Measurements from ENCODE around the gene MRPS23. TPM values are rescaled to one million over a fixed set of nuclear protein-coding genes. Genes with fewer than 3 reads are reported as not detected.

The MRPS23 gene
- total and polyA plus RNA-seq, 2 of the 8 experiments (the other 6 are each of a cell fraction or from before 2014, with no cell fraction given): 38.6 to 60.4 TPM

- TF ChIP-seq SAP30 (IDR thresholded peaks at IDR 0.05; ENCODE audit: insufficient read depth, insufficient replicate concordance, low read length) (no peak), MAX (IDR thresholded peaks at IDR 0.05) (no peak), CBX5 (IDR thresholded peaks at IDR 0.05; ENCODE audit: low read depth, low read length) (no peak), CHD7 (IDR thresholded peaks at IDR 0.05; ENCODE audit: insufficient replicate concordance, low read length) (no peak), USF2 (IDR thresholded peaks at IDR 0.05; ENCODE audit: low read length) (no peak), SP1 (IDR thresholded peaks at IDR 0.05; ENCODE audit: low read depth, low read length) (no peak), ASH2L (IDR thresholded peaks at IDR 0.05; ENCODE audit: low read length) (no peak), TBP (IDR thresholded peaks at IDR 0.05; ENCODE audit: low read depth, low read length) (no peak), KDM4A (IDR thresholded peaks at IDR 0.05; ENCODE audit: low read depth, low read length, severe bottlenecking) (no peak), KDM5A (IDR thresholded peaks at IDR 0.05; ENCODE audit: low read length) (no peak)
These were observed 3.1 kb upstream of the MRPS23 start (continued) for GRCh38 chr17:57852955-57853328.
